Dermis microvascular lymphatic vessel endothelial cell (primary cell): Measurements from ENCODE around the gene MYL5. TPM values are rescaled to one million over a fixed set of nuclear protein-coding genes. Genes with fewer than 3 reads are reported as not detected.
"Not testable (repeated sequence)": the region's sequence is repeated elsewhere in the genome, so short reads cannot be mapped to it uniquely, and the experiment has no call there.

ENCODE experiments used
- DNase-seq, 2 donors: peaks; one replicate each; pipeline versions ENCODE4 v3.0.0 to v3.0.0-alpha.2; 2010; ENCODE audit warnings: low read depth in 2 of 2
- total RNA-seq: library from RNA; depleted of rRNA; stranded (reverse); fragments of >200 nt; gene quantifications from 2 replicates; pipeline ENCODE4 v1.2.1, GENCODE V29; 2014

Gene MYL5
- total RNA-seq, 1 donor from 2014 or later: 11.2 TPM

DNA sequence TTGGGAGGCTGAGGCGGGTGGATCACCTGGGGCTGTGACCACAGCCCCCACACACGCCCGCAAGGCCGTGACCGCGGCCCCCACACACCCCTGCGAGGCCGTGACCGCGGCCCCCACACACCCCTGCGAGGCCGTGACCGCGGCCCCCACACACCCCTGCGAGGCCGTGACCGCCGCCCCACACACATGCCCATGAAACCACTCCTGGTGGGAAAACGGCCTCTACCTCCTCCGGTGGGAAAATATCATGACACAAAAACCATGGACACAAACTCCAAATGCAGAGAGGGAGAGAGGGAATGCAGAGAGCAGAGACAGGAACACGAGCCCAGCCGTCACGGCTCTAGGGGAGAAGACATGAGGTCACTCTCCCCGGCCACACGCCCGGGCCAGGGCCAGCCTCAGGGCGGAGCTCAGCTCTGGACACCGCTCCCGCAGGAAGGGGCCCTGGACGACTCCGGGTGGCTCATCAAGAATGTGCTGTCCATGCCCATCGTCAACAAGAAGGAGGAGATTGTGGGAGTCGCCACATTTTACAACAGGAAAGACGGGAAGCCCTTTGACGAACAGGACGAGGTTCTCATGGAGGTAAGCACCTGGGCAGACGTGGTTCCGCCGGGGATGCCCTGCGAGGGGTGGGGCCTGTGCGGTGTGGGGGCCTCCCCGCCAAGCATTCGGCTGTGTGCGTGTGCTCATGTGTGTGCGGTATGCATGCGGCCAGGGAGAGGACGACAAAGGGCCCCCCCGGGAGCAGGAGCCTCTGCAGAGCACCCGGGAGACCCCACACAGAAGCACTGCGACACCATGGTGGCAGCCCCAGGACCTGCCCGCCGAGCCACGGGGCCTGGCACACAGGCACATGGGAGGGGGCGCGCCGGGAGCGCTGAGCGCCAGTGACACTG, 17.7 kb upstream of the MYL5 start:
- no peak for DNase-seq

- no peak for DNase-seq
Observed at GRCh38 chr4:657338-657833, 17.0 kb upstream of the MYL5 start.

DNA sequence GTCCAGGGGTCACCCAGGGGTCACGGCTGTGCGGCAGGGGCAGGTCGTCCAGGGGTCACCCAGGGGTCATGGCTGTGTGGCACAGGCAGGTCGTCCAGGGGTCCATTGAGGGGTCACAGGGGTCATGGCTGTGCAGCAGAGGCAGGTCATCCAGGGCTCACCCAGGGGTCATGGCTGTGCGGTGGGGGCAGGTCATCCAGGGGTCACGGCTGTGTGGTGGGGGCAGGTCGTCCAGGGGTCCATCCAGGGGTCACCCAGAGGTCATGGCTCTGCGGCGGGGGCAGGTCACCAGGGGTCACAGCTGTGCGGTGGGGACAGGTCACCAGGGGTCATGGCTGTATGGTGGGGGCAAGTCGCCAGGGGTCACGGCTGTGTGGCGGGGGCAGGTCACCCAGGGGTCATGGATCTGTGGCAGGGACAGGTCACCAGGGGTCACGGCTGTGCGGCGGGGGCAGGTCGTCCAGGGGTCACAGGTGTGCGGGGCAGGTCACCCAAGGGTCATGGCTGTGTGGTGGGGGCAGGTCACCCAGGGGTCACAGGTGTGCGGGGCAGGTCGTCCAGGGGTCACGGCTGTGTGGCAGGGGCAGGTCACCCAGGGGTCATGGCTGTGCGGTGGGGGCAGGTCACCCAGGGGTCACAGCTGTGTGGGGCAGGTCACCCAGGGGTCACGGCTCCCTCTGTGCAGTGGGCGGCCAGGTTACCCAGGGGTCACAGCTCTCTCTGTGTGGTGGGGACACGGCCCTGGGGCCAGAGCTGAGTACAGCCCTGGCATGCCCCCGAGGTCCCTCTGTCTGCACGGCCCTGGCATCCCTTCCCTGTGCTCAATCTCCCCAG, 16.3 kb upstream of the MYL5 start:
- no peak for DNase-seq

DNA sequence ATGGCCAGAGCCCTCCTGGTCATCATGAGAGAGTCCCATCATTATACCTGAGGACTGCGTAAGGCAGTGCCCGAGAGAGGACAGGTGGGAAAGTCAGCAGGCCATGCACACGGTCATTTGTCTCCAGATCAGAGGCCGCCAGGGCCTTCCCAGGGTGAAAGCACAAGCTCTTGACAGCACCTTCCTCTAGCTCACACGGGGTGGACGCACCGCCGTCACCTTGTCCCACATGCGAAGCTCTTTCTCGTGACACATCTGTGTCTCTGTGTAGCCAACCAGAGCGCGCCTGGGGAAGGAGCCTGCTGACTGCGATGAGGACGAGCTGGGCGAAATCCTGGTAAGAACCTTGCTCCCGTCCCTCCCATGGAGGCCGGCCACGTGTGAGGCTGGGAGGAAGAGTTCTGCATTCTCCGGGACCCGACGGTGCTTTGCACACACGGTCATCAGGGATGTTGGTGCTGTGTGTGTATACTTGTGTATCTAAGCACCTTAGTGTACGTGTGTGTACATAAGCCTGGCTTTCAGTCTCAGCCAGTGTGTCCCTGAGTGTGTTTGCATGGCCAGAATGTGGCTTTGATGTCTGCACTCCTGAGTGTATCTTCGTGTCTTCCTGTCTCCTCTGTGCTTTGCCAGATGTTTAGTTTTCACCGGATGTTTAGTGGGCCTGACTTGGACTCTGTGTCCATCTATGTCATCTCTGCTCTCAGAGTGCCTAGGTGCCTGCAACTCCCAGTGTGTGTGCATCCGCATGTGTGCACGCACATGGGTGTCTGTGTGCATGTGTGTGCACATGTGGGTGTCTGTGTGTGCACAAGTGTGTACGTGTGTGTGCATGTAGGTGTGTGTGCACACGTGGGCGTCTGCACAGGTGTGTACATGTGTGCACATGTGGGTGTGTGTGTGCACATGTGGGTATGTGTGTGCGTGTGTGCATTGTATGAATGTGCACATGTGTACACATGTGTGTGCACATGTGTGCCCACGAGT, 15.4 kb upstream of the MYL5 start:
- no peak for DNase-seq

DNA sequence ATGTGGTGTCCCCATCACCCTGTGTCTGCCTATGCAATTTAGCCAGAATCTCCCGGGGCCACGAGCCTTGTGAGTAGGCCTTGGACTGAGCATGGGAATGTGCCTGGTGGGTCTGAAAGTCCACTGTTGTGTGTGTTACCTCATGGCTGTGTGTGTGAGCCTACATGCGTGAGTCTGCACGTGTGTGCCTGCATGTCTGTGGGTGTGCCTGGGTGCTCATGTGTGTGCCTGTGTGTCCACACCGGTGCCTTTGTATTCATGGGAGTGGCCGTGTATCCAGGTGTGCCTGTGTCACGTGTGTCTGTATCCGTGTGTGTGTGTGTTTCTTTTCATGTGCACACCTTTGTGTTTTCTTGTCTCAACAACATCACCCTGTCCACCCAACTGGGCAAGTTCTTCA, 14.5 kb upstream of the MYL5 start:
- no peak for DNase-seq

DNA sequence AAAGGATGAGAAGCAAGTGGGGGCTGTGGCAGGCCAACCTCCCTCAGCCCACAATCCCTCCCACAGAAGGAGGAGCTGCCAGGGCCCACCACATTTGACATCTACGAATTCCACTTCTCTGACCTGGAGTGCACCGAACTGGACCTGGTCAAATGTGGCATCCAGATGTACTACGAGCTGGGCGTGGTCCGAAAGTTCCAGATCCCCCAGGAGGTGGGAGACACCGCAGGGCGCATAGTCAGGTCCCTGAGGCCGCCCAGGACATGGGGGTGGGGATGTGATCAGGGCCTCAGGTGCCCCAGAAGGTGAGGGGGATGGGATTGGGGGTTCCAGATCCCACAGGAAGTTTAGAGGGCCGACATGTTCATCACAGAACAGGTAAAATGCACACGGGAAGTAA, 13.9 kb upstream of the MYL5 start:
- DNase-seq: no peak

GRCh38 chr4:661231-661630, 13.1 kb upstream of the MYL5 start:
- DNase-seq: no peak

DNA sequence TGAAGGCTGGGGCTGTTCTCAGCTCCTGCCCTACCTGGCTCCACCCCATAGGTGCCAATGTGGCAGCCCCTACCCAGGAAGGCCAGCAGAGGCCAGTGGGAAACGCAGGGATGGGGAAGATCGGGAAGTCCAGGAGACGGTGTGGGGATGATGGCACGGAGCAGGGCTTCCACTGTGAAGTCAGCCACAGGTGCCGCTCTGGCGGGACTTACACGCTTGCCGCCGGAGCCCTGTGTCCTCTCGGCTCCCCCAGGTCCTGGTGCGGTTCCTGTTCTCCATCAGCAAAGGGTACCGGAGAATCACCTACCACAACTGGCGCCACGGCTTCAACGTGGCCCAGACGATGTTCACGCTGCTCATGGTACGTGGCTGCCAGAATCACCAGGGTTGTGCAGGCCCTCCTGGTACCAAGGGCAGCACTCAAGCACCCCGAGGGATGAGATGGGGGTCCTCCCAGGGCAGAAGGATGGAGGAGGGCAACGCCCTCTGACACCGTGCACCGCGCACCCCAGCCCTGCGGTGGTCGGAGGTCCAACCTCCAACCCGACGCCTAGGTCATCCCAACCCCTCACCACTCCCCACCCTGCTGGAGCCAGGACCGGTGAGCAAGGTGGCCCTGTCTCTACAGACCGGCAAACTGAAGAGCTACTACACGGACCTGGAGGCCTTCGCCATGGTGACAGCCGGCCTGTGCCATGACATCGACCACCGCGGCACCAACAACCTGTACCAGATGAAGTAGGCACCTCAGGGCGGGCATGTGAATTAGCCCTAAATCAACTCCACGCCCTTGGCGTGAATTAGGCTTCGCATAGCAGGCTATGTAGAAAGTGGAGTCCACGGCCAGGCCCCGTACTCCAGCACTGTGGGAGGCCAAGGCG, 12.2 kb upstream of the MYL5 start:
- DNase-seq: no peak

DNA sequence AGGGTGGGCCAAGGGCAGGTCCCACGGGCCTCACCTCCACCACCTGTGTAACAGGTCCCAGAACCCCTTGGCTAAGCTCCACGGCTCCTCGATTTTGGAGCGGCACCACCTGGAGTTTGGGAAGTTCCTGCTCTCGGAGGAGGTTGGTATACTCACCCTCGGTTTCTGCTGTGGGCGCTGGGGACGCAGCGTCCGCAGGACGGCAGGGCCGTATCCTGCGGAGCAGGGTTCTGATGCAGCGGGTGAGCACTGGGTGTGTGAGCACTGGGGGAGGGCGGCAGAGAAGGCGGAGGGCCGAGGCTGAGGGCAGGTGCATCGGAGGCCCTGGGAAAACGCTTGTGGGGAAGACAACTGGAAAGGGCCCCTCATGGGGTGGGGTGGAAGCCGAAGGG, 11.3 kb upstream of the MYL5 start:
- DNase-seq: no peak

DNA sequence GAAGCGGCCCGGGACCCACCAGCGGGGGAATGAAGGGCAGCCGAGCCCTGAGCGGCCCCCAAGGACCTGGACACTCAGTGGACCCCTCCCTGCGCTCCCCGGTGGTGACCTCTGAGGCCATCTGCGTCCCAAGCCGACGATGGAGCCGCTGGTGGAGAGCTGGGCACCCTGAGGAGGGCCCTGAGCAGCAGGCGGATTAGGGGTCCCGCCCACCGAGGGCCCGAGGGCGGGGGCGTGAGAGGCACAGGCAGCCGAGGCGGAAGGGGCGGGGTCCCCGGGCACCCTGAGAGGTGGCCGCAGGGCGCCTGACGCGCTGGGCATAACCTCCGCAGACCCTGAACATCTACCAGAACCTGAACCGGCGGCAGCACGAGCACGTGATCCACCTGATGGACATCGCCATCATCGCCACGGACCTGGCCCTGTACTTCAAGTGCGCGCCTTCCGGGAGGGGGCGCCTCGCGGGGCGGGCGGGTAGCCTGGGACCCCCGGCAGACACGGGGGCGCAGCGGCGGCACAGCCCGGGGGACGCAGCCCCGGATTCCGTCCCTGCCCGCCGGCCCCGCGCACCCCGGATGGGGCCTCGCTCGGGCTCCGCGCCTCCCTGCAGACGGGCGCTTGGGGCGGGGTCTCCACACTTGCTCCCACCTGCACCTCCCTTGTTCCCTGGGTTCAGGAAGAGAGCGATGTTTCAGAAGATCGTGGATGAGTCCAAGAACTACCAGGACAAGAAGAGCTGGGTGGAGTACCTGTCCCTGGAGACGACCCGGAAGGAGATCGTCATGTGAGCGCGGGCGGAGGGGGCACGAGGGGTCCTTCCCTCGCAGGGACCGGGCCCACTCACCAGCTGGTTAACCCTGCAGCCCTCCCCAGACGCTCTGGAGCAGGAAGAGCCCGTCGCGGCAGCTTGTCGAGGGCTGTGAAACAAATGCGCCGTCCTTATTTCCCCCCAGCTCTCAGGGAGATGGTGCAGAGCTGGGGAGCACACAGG, 10.6 kb upstream of the MYL5 start:
- DNase-seq: no peak

DNA sequence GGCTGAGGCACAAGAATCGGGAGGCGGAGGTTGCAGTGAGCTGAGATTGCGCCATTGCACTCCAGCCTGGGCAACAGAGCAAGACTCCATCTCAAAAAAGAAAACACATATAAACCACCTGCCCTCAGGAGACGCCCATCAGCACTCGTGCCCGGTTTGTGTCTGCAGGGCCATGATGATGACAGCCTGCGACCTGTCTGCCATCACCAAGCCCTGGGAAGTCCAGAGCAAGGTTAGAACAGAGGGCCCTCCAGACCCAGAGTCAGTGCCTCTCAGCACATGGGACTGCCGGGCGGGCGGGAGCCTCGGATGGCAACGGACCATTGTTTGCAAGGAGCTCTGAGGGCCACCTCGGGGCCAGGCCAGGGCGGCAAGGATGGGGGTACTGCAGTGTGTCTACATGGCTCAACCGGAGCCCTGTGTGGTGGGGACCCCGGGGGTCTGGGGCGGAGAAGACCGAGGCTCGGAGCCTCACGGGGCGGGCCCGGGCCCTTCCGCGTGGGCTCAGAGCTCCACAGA, 9.6 kb upstream of the MYL5 start:
- DNase-seq: no peak

GRCh38 chr4:665381-665750, 9.0 kb upstream of the MYL5 start:
- no peak for DNase-seq

DNA sequence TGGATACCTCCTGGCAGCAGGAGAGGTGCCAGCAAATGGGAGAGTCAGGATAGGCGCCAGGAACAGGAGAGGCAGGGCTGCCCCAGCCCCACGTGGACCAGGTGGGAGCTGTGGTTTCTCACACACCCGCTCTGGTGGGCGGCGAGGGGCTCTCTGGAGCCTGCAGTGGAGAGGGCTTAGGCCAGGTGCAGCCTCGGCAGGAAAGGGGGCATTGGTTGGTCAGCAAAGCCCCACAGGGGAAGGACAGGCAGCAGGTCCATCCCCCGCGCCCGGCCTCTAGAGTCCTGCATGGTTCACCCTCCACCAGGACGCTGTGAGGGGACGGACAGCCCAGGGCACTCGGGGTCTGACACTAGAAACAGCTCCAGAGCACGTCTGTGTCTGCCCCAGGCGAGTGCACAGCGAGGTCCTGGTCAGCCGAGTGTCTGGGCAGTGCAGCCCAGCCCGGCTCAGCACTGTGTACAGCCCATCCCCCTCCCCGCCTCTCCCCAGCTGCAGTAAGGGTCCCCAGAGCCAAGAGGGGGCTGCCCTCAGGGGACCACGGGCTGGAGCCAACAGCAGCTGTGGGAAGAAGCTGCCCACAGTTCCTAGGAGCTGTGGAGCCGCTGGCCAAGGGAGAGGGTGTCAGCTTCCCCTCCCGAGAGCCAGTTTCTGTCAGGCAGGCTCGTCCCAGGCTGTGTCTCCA, 8.4 kb upstream of the MYL5 start:
- no peak for DNase-seq

- DNase-seq: no peak
Observed at GRCh38 chr4:666436-666810, 7.9 kb upstream of the MYL5 start.

- no peak for DNase-seq
Observed at GRCh38 chr4:666822-667544, 7.4 kb upstream of the MYL5 start.

GRCh38 chr4:667545-667925, 6.8 kb upstream of the MYL5 start:
- no peak for DNase-seq

GRCh38 chr4:668219-668618, 6.1 kb upstream of the MYL5 start:
- not testable (repeated sequence) for DNase-seq
